B cell (primary cell): ENCODE results near the gene GNG13. TPM values are rescaled to one million over a fixed set of nuclear protein-coding genes. Genes with fewer than 3 reads are reported as not detected.

Experiments
- ATAC-seq: fragments of 200-7000 bp; cut with Tn5 transposase; one replicate; pipeline ENCODE4 v1.10.0; 2021; ENCODE audit warnings: low read depth, mild to moderate bottlenecking, moderate number of reproducible peaks, moderate library complexity
- CTCF ChIA-PET: fragments of 350-600 bp; sonication (Branson Sonifier 250); formaldehyde crosslinking; loops from one replicate; lab custom pipeline; 2021; ENCODE audit warnings: antibody characterized with exemption, inconsistent platforms; lab: Charles Lee
- POLR2A ChIA-PET: fragments of 350-600 bp; sonication (Branson Sonifier 250); formaldehyde crosslinking; loops from one replicate; lab custom pipeline; 2021; ENCODE audit warnings: antibody characterized with exemption; lab: Charles Lee
- DNase-seq: peaks from one replicate; pipeline ENCODE4 v3.0.0; 2013
- H2AFZ ChIP-seq: 2 replicates; pipeline ENCODE4 v1.6.1; 2012; ENCODE audit warnings: mild to moderate bottlenecking, low read depth, low read length; ENCODE audit not compliant: insufficient read depth, poor library complexity, severe bottlenecking
- H3K27ac ChIP-seq, 2 donors: 1 replicate in 1 of 2; 2 replicates in 1 of 2; pipeline ENCODE4 v1.5.1; 2012 to 2013; ENCODE audit warnings: low read length in 2 of 2, mild to moderate bottlenecking in 2 of 2, moderate library complexity in 1 of 2
- H3K27me3 ChIP-seq, 4 experiments: fragments of 200-600 bp in 1 of 4; sonication (generic) in 1 of 4; replicated peaks in 1 of 4; 1 replicate in 2 of 4; 2 replicates in 2 of 4; pipeline versions ENCODE4 v1.6.1 to v1.7.0; 2013 to 2016; ENCODE audit warnings: low read length in 3 of 4, mild to moderate bottlenecking in 2 of 4, mixed read lengths in 1 of 4, moderate library complexity in 1 of 4; ENCODE audit not compliant: insufficient read depth in 4 of 4, control insufficient read depth in 3 of 4; ENCODE audit errors: control extremely low read depth in 1 of 4
- H3K36me3 ChIP-seq, 2 experiments: replicated peaks in 1 of 2; 1 replicate in 1 of 2; 2 replicates in 1 of 2; pipeline versions ENCODE4 v1.6.1 to v1.7.1; 2013; ENCODE audit warnings: low read length in 1 of 2; ENCODE audit not compliant: insufficient read depth in 2 of 2, control insufficient read depth in 1 of 2; ENCODE audit errors: control extremely low read depth in 1 of 2, extremely low read depth in 1 of 2
- H3K4me1 ChIP-seq, 2 donors: fragments of 200-600 bp in 1 of 2; sonication (generic) in 1 of 2; 1 replicate in 1 of 2; 2 replicates in 1 of 2; pipeline versions ENCODE4 v1.5.1 to v1.6.1; 2013 to 2017; ENCODE audit warnings: low read length in 2 of 2; ENCODE audit not compliant: control insufficient read depth in 2 of 2, insufficient read depth in 2 of 2
- H3K4me2 ChIP-seq: replicated peaks from 2 replicates; pipeline ENCODE3; 2012; ENCODE audit warnings: mild to moderate bottlenecking, low read depth, low read length; ENCODE audit not compliant: poor library complexity, severe bottlenecking
- H3K4me3 ChIP-seq, 5 experiments: fragments of 200-600 bp in 1 of 5; sonication (generic) in 1 of 5; 1 replicate in 3 of 5; 2 replicates in 2 of 5; pipeline versions ENCODE4 v1.5.1 to v1.7.0; 2011 to 2016; ENCODE audit warnings: low read length in 4 of 5, mild to moderate bottlenecking in 4 of 5, low read depth in 2 of 5, control low read depth in 1 of 5, moderate library complexity in 1 of 5; ENCODE audit not compliant: insufficient read depth in 1 of 5; ENCODE audit errors: control extremely low read depth in 1 of 5, extremely low read depth in 1 of 5
- H3K79me2 ChIP-seq: fragments of 200-600 bp; sonication (generic); one replicate; pipeline ENCODE4 v1.6.0; 2016; ENCODE audit warnings: low read length; ENCODE audit not compliant: control insufficient read depth, insufficient read depth
- H3K9ac ChIP-seq: fragments of 200-600 bp; sonication (generic); 2 replicates; pipeline ENCODE4 v1.6.1; 2017; ENCODE audit warnings: mild to moderate bottlenecking, low read length, moderate library complexity
- H3K9me3 ChIP-seq, 3 donors: one replicate each; pipeline versions ENCODE4 v1.6.1 to v1.7.1; 2013; ENCODE audit warnings: low read length in 2 of 3; ENCODE audit not compliant: control insufficient read depth in 2 of 3, insufficient read depth in 1 of 3; ENCODE audit errors: control extremely low read depth in 1 of 3
- H4K20me1 ChIP-seq: 2 replicates; pipeline ENCODE4 v1.6.0; 2012; ENCODE audit warnings: mild to moderate bottlenecking, low read length; ENCODE audit not compliant: insufficient read depth, control insufficient read depth, poor library complexity, severe bottlenecking
- H3K27ac Mint-ChIP-seq: one replicate; pipeline ENCODE4 v1.8.0; 2021; ENCODE audit warnings: mixed read lengths
- H3K27me3 Mint-ChIP-seq: one replicate; pipeline ENCODE4 v1.8.0; 2021; ENCODE audit warnings: mixed read lengths
- H3K4me1 Mint-ChIP-seq: one replicate; pipeline ENCODE4 v1.8.0; 2021; ENCODE audit warnings: mixed read lengths
- H3K4me3 Mint-ChIP-seq: one replicate; pipeline ENCODE4 v1.8.0; 2021; ENCODE audit warnings: mixed read lengths
- H3K9me3 Mint-ChIP-seq: one replicate; pipeline ENCODE4 v1.8.0; 2022; ENCODE audit warnings: mixed read lengths; ENCODE audit not compliant: insufficient read depth
- EZH2 ChIP-seq: IDR thresholded peaks from 2 replicates; pipeline ENCODE4 v1.6.1; 2012; ENCODE audit warnings: borderline replicate concordance, low read depth, mild to moderate bottlenecking, moderate library complexity, low read length; ENCODE audit not compliant: insufficient read depth, poor library complexity, severe bottlenecking
- WGBS: methylation state at CpG from one replicate; pipeline ENCODE4 v1.1.5; 2013; ENCODE audit warnings: missing lambda C conversion rate; ENCODE audit not compliant: insufficient coverage; 5-methylcytosine and 5-hydroxymethylcytosine counted together
- intact Hi-C: fragments of 100-400 bp; cut with micrococcal nuclease; formaldehyde crosslinking; loops from one replicate; pipeline ENCODE4 v1.10.0; 2022
- polyA plus RNA-seq: library from polyadenylated mRNA; depleted of rRNA; stranded (reverse); fragments of >200 nt; gene quantifications from 2 replicates; pipeline ENCODE4 v1.2.3, GENCODE V29; 2012
- total RNA-seq, 2 donors: library from RNA; stranded (reverse); fragments of 120-200 nt in 1 of 2; gene quantifications; 1 replicate in 1 of 2; 2 replicates in 1 of 2; pipeline versions ENCODE4 v1.2.3 to v1.2.4, GENCODE V29; 2013 to 2022
- TF ChIP-seq, protein P1 (sequence below): fragments of 200-600 bp; IDR thresholded peaks from one replicate; pipeline ENCODE4 v1.8.0; 2022; ENCODE audit warnings: antibody characterized with exemption, mild to moderate bottlenecking

GNG13 gene
- total and polyA plus RNA-seq, 2 donors (not counting 1 experiment from before 2014, with no cell fraction given): not detected

DNA sequence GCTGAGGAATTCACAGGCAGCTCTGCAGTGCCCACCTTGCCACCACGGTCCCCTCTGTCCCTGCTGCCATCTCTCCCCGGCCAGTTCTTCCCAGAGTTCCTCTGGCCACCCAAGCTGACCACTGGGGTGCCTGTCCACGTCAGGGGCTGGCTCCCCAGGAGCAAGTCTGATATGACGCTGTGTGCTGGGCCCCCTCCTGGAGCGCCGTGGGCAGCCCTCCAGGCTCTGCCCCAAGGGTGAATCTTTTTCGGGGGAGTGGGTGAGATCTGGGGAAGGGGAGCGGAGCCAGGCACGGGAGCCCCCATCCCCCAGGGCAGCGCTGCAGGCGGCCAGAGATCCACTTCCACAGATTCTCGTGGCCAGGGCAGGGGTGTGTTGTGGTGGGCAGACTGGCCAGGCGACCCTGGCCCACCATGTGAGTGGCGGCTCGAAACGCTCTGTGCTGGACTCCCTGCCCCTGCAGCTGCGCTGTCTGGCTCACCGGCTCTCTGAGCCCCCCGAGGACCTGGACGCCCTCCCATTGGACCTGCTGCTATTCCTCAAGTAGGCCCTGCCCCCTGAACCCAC, 36.3 kb downstream of the GNG13 start:
- ChIA-PET CTCF (no interaction called here), POLR2A (no interaction called here)
- Mint-ChIP-seq H3K27me3 (peaks cover 3% of the 10 kb centered on the region), H3K9me3 (no peaks in the 10 kb centered on the region), H3K4me1 (no peaks in the 10 kb centered on the region), H3K4me3 (no peak overlapping the region), H3K27ac (no peak overlapping the region)
- Histone ChIP-seq H3K79me2 (no peaks in the 10 kb centered on the region), H3K27ac (no peak overlapping the region), H3K9me3 (no peaks in the 10 kb centered on the region), H3K36me3 (no peaks in the 10 kb centered on the region), H3K4me1 (peaks cover 0 to under 1% of the 10 kb centered on the region in 2 donors), H2AFZ (no peak overlapping the region), H4K20me1 (no peaks in the 10 kb centered on the region), H3K27me3 (peaks cover 0 to under 1% (median 0%) of the 10 kb centered on the region in 4 experiments), H3K9ac (no peak overlapping the region), H3K4me3 (no peak overlapping the region), H3K4me2 (no peak overlapping the region)
- TF ChIP-seq EZH2: no peak
- TF ChIP-seq, protein P1, sequence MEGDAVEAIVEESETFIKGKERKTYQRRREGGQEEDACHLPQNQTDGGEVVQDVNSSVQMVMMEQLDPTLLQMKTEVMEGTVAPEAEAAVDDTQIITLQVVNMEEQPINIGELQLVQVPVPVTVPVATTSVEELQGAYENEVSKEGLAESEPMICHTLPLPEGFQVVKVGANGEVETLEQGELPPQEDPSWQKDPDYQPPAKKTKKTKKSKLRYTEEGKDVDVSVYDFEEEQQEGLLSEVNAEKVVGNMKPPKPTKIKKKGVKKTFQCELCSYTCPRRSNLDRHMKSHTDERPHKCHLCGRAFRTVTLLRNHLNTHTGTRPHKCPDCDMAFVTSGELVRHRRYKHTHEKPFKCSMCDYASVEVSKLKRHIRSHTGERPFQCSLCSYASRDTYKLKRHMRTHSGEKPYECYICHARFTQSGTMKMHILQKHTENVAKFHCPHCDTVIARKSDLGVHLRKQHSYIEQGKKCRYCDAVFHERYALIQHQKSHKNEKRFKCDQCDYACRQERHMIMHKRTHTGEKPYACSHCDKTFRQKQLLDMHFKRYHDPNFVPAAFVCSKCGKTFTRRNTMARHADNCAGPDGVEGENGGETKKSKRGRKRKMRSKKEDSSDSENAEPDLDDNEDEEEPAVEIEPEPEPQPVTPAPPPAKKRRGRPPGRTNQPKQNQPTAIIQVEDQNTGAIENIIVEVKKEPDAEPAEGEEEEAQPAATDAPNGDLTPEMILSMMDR: no peak
- DNase-seq: no peak
- intact Hi-C loops: no loop called here
- no peak for ATAC-seq
- WGBS: 79% methylated on average over 17 of the region's 20 CpGs

DNA sequence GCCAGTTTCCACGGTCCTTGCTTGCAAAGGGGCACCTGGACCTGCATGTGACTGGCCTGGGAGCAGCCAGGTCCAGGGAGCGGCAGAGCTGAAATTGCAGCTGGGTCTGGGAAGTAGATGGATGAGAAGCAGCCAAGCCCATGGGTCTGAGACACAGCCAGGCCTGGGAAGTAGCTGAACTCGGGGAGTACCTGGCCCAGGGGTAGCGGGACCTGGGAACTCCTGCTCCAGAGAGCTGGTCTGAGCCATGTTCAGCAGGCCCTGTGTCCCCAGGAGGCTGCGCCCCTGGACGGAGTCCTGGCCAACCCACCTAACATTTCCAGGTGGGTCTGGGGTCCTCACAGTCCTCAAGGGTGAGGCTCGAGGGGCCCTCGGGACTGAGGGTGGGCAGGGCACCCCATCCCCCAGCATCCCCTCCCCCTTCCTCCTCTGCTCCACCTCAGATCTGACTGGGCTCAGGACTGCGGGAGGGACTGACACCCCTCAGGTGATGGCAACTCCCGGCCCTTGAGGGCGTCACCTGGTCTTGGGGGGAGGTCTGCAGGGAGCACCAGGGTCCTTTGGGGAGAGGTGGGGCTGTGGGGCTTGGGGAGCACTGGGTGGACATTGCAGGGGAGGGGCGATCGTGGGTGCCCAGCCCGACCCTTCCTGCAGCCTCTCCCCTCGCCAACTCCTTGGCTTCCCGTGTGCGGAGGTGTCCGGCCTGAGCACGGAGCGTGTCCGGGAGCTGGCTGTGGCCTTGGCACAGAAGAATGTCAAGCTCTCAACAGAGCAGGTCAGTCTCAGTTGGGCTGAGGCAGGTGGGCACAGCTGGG, 37.0 kb downstream of the GNG13 start:
- peaks cover 3% of the 10 kb centered on the region for H3K27me3 Mint-ChIP-seq
- no peak overlapping the region for H3K27ac ChIP-seq
- 92% methylated on average over 17 of the region's 21 CpGs for WGBS
- H3K4me1 ChIP-seq: no peaks in the 10 kb centered on the region
- intact Hi-C loops: no loop called here
- ATAC-seq (no peak), DNase-seq (no peak)
- ChIA-PET CTCF (interaction anchor here (0.5 kb wide), 1 partner anchor 14 kb away, joined by 3 read pairs; no protein-coding TSS in a partner anchor), POLR2A (no interaction called here)
- H3K4me1 Mint-ChIP-seq: no peaks in the 10 kb centered on the region
- no peaks in the 10 kb centered on the region for H3K79me2 ChIP-seq
- H3K36me3 ChIP-seq: no peaks in the 10 kb centered on the region
- no peaks in the 10 kb centered on the region for H3K9me3 Mint-ChIP-seq
- H3K9me3 ChIP-seq: no peaks in the 10 kb centered on the region
- H3K27ac Mint-ChIP-seq: no peak overlapping the region
- no peaks in the 10 kb centered on the region for H3K27me3 ChIP-seq
- no peak overlapping the region for H3K4me3 ChIP-seq
- H3K4me3 Mint-ChIP-seq: no peak overlapping the region
- H3K4me2 ChIP-seq: no peak overlapping the region
- TF ChIP-seq, protein P1: no peak
- no peak for TF ChIP-seq EZH2
- H2AFZ ChIP-seq: no peak overlapping the region
- no peaks in the 10 kb centered on the region for H4K20me1 ChIP-seq
- no peak overlapping the region for H3K9ac ChIP-seq
